Spinal cord (tissue), 10 donors: ENCODE measurements around the gene LRRC56. TPM values are rescaled to one million over a fixed set of nuclear protein-coding genes. Genes with fewer than 3 reads are reported as not detected.

Experiments
- DNase-seq, 6 donors: peaks; one replicate each; pipeline versions ENCODE4 v3.0.0 to v3.0.0-alpha.2; 2013 to 2015; ENCODE audit warnings: low spot score in 6 of 6, low read depth in 4 of 6
- H3K27ac ChIP-seq: one replicate; pipeline ENCODE4 v1.5.1; 2013; ENCODE audit warnings: low read depth, low read length, control low read depth
- H3K27me3 ChIP-seq: one replicate; pipeline ENCODE4 v1.6.1; 2013; ENCODE audit warnings: low read length; ENCODE audit not compliant: control insufficient read depth, insufficient read depth
- H3K36me3 ChIP-seq: one replicate; pipeline ENCODE4 v1.6.1; 2013; ENCODE audit warnings: low read length; ENCODE audit not compliant: control insufficient read depth, insufficient read depth
- H3K4me1 ChIP-seq: one replicate; pipeline ENCODE4 v1.6.1; 2013; ENCODE audit warnings: low read length; ENCODE audit not compliant: control insufficient read depth, insufficient read depth
- H3K4me3 ChIP-seq: one replicate; pipeline ENCODE4 v1.5.1; 2013; ENCODE audit warnings: low read depth, low read length, control low read depth
- H3K9me3 ChIP-seq: one replicate; pipeline ENCODE4 v1.6.1; 2013; ENCODE audit warnings: low read length; ENCODE audit not compliant: control insufficient read depth, insufficient read depth
- WGBS: methylation state at CpG from one replicate; pipeline ENCODE4 v1.1.5; 2013; ENCODE audit warnings: missing lambda C conversion rate; ENCODE audit not compliant: insufficient coverage; 5-methylcytosine and 5-hydroxymethylcytosine counted together
- polyA plus RNA-seq, 2 donors: library from polyadenylated mRNA; unstranded; fragments of 120-200 nt; gene quantifications; one replicate each; pipeline ENCODE4 v1.2.1, GENCODE V29; 2013; ENCODE audit not compliant: insufficient read length in 2 of 2
- total RNA-seq, 2 donors: library from RNA; depleted of rRNA in 1 of 2; stranded (reverse); fragments of 120-200 nt in 1 of 2; fragments of >200 nt in 1 of 2; gene quantifications; one replicate each; pipeline versions ENCODE4 v1.2.3 to v1.2.4, GENCODE V29; 2013 to 2014
- donor health status: healthy.

Gene LRRC56
- total and polyA plus RNA-seq, 4 donors, result 1.8 to 8.0 (median 4.7) TPM

- 84% methylated on average over 33 of the region's 39 CpGs for WGBS
- DNase-seq, result no peak
- Histone ChIP-seq H3K4me1 (peaks cover 6% of the 10 kb centered on the region), H3K27ac (no peak overlapping the region), H3K9me3 (peaks cover 7% of the 10 kb centered on the region), H3K27me3 (no peaks in the 10 kb centered on the region), H3K4me3 (no peak overlapping the region), H3K36me3 (peaks cover 8% of the 10 kb centered on the region)
Measured at GRCh38 chr11:520428-521176, 16.7 kb upstream of the LRRC56 start.

GRCh38 chr11:521177-521688 lies 16.1 kb upstream of the LRRC56 start:
- WGBS, result 89% methylated on average over 4 of the region's 10 CpGs
- DNase-seq, result no peak
- H3K27ac ChIP-seq, result no peak overlapping the region

GRCh38 chr11:526192-526591 lies 11.1 kb upstream of the LRRC56 start:
- Histone ChIP-seq H3K4me3 (no peak overlapping the region), H3K36me3 (peaks cover 28% of the 10 kb centered on the region), H3K4me1 (no peaks in the 10 kb centered on the region), H3K9me3 (no peaks in the 10 kb centered on the region), H3K27me3 (no peaks in the 10 kb centered on the region), H3K27ac (no peak overlapping the region)
- DNase-seq, result no peak
- 80% methylated on average over 16 of the region's 17 CpGs for WGBS

More at GRCh38 chr11:521177-521688, 16.1 kb upstream of the LRRC56 start:
- H3K36me3 ChIP-seq, result peaks cover 8% of the 10 kb centered on the region
- H3K9me3 ChIP-seq, result peaks cover 7% of the 10 kb centered on the region
- H3K4me1 ChIP-seq, result peaks cover 6% of the 10 kb centered on the region
- H3K4me3 ChIP-seq, result no peak overlapping the region
- H3K27me3 ChIP-seq, result no peaks in the 10 kb centered on the region

- Histone ChIP-seq H3K27me3 (no peaks in the 10 kb centered on the region), H3K9me3 (no peaks in the 10 kb centered on the region), H3K4me3 (no peak overlapping the region), H3K4me1 (peaks cover 4% of the 10 kb centered on the region), H3K36me3 (peaks cover 49% of the 10 kb centered on the region), H3K27ac (no peak overlapping the region)
- DNase-seq, result peak in 1 of 6 donors; percentile 1
- WGBS, result 85% methylated on average over 22 of the region's 30 CpGs
Measured at GRCh38 chr11:528166-528814, 9.0 kb upstream of the LRRC56 start.

GRCh38 chr11:528815-529727 lies 8.3 kb upstream of the LRRC56 start:
- Histone ChIP-seq H3K27ac (no peak overlapping the region), H3K4me3 (no peak overlapping the region), H3K9me3 (no peaks in the 10 kb centered on the region), H3K36me3 (peaks cover 57% of the 10 kb centered on the region), H3K4me1 (peaks cover 12% of the 10 kb centered on the region), H3K27me3 (no peaks in the 10 kb centered on the region)
- 61% methylated on average over 29 of the region's 29 CpGs for WGBS
- peak in 1 of 6 donors; percentile 1 for DNase-seq

GRCh38 chr11:529728-530411 lies 7.5 kb upstream of the LRRC56 start:
- peak in 1 of 6 donors; percentile 1 for DNase-seq
- Histone ChIP-seq H3K27me3 (no peaks in the 10 kb centered on the region), H3K9me3 (no peaks in the 10 kb centered on the region), H3K4me3 (no peak overlapping the region), H3K36me3 (peaks cover 62% of the 10 kb centered on the region), H3K4me1 (peaks cover 19% of the 10 kb centered on the region), H3K27ac (no peak overlapping the region)
- 81% methylated on average over 18 of the region's 18 CpGs for WGBS

- peaks cover under 1% of the 10 kb centered on the region for H3K27me3 ChIP-seq
- peak in 1 of 6 donors; percentile 2 for DNase-seq
- no peaks in the 10 kb centered on the region for H3K9me3 ChIP-seq
- WGBS, result 87% methylated on average over 26 of the region's 28 CpGs
- H3K4me3 ChIP-seq, result no peak overlapping the region
- peaks cover 62% of the 10 kb centered on the region for H3K36me3 ChIP-seq
- H3K4me1 ChIP-seq, result peaks cover 22% of the 10 kb centered on the region
- H3K27ac ChIP-seq, result no peak overlapping the region
Measured at GRCh38 chr11:530960-531831, 6.1 kb upstream of the LRRC56 start.

- peaks cover 30% of the 10 kb centered on the region for H3K4me1 ChIP-seq
- 90% methylated on average over 11 of the region's 18 CpGs for WGBS
- no peak overlapping the region for H3K4me3 ChIP-seq
- H3K27ac ChIP-seq, result no peak overlapping the region
- H3K9me3 ChIP-seq, result no peaks in the 10 kb centered on the region
- no peak for DNase-seq
- peaks cover 9% of the 10 kb centered on the region for H3K27me3 ChIP-seq
- H3K36me3 ChIP-seq, result peaks cover 62% of the 10 kb centered on the region
Measured at GRCh38 chr11:531919-532526, 5.3 kb upstream of the LRRC56 start.
